Upper lobe of left lung (tissue), 6 donors: ENCODE measurements around the gene OR10A4. TPM values are rescaled to one million over a fixed set of nuclear protein-coding genes. Genes with fewer than 3 reads are reported as not detected.

Experiments used
- ATAC-seq, 2 donors: fragments of 200-7000 bp; cut with Tn5 transposase; one replicate each; pipeline ENCODE4 v1.9.1; 2022; ENCODE audit warnings: mild to moderate bottlenecking in 2 of 2, moderate library complexity in 2 of 2; ENCODE audit not compliant: low FRiP score in 2 of 2
- DNase-seq, 2 donors: peaks; one replicate each; pipeline ENCODE4 v3.0.0-alpha.2; 2019 to 2020
- H3K27ac ChIP-seq, 4 donors: fragments of 200-600 bp; sonication (generic); one replicate each; pipeline ENCODE4 v1.5.1; 2016 to 2019
- H3K27me3 ChIP-seq, 4 donors: fragments of 200-600 bp; sonication (generic); one replicate each; pipeline ENCODE4 v1.5.1; 2017 to 2019
- H3K36me3 ChIP-seq, 4 donors: fragments of 200-600 bp; sonication (generic); one replicate each; pipeline ENCODE4 v1.5.1; 2016 to 2019
- H3K4me1 ChIP-seq, 4 donors: fragments of 200-600 bp; sonication (generic); one replicate each; pipeline ENCODE4 v1.5.1; 2018 to 2019
- H3K4me3 ChIP-seq, 4 donors: fragments of 200-600 bp; sonication (generic); one replicate each; pipeline ENCODE4 v1.5.1; 2017 to 2019; ENCODE audit warnings: mild to moderate bottlenecking in 2 of 4, moderate library complexity in 1 of 4
- H3K9me3 ChIP-seq, 4 donors: fragments of 200-600 bp; sonication (generic); one replicate each; pipeline ENCODE4 v1.5.1; 2018 to 2019
- CTCF ChIP-seq, 6 experiments: fragments of 450-650 bp in 4 of 6; fragments of 200-600 bp in 2 of 6; sonication (generic) in 2 of 6; IDR thresholded peaks; one replicate each; pipeline ENCODE4 v1.5.1; 2016 to 2019; ENCODE audit warnings: antibody characterized with exemption in 6 of 6
- EP300 ChIP-seq, 4 donors: sonication (generic); formaldehyde crosslinking; IDR thresholded peaks; one replicate each; pipeline ENCODE4 v1.5.1; 2017; ENCODE audit warnings: antibody characterized with exemption in 4 of 4, control low read depth in 2 of 4
- POLR2AphosphoS5 ChIP-seq, 2 donors: sonication (generic); formaldehyde crosslinking; IDR thresholded peaks; one replicate each; pipeline ENCODE4 v1.5.1; 2017; ENCODE audit warnings: antibody characterized with exemption in 2 of 2
- WGBS, 2 donors: methylation state at CpG; one replicate each; pipeline ENCODE4 v1.1.5; 2017 to 2018; 5-methylcytosine and 5-hydroxymethylcytosine counted together
- total RNA-seq, 6 donors: library from RNA; depleted of rRNA in 4 of 6; stranded (reverse); fragments of >200 nt in 4 of 6; gene quantifications; one replicate each; pipeline versions ENCODE4 v1.1.0 to v1.2.1, GENCODE V29; 2016 to 2021
- donor health status: DM: no; HTN: no; CAD: no; lungs with moderate emphysema.
- donor health status: DM: no; HTN: yes; CAD: no; lungs with severe emphysema.

Gene OR10A4
- total RNA-seq, 6 donors from 2014 or later = not detected

GRCh38 chr11:6927030-6927617, 50.7 kb downstream of the OR10A4 start:
- Histone ChIP-seq H3K4me1 (peaks cover 3 to 16% (median 12%) of the 10 kb centered on the region in 4 donors), H3K27ac (peak overlapping the region in 1 of 4 donors; percentile 64), H3K9me3 (no peaks in the 10 kb centered on the region), H3K27me3 (no peaks in the 10 kb centered on the region), H3K36me3 (no peaks in the 10 kb centered on the region), H3K4me3 (peak overlapping the region; percentile 12 to 61 (median 60))
- ATAC-seq (peak in 1 of 2 donors; percentile 19), DNase-seq (no peak)
- WGBS, 2 donors = 18 to 22% methylated on average over 11 of the region's 11 CpGs
- TF ChIP-seq POLR2AphosphoS5 (IDR thresholded peaks at IDR 0.05) (no peak), CTCF (IDR thresholded peaks at IDR 0.05) (no peak), EP300 (IDR thresholded peaks at IDR 0.05) (no peak)

Other genes starting within 250 kb of the OR10A4 start
- 10 to 100 TPM in 4 of 6 donors, 1 to 10 TPM in 2; 9.2 to 32.2 (median 12.8) TPM for gene DCHS1, start 220.8 kb upstream of the OR10A4 start, total RNA-seq
- gene MRPL17, start 193.3 kb upstream of the OR10A4 start, total RNA-seq = 10 to 100 TPM; 12.6 to 49.2 (median 22.8) TPM
- gene OR2AG2, start 104.6 kb upstream of the OR10A4 start, total RNA-seq = under 1 TPM in 3 of 6 donors, not detected in 3; 0.13 to 0.59 (median 0.15) TPM
- not detected for gene OR2AG1, start 93.6 kb upstream of the OR10A4 start, total RNA-seq
- 1 to 10 TPM in 1 of 6 donors, under 1 TPM in 4, not detected in 1; 0.06 to 1.0 (median 0.15) TPM for gene OR6A2, start 76.9 kb upstream of the OR10A4 start, total RNA-seq
- gene OR10A5, start 30.9 kb upstream of the OR10A4 start, total RNA-seq = not detected
- gene OR10A2, start 13.6 kb upstream of the OR10A4 start, total RNA-seq = not detected
- 1 to 10 TPM in 2 of 6 donors, under 1 TPM in 1, not detected in 3; 0.46 to 4.2 (median 1.5) TPM for gene OR2D2, start 15.9 kb downstream of the OR10A4 start, total RNA-seq
- gene OR2D3, start 44.4 kb downstream of the OR10A4 start, total RNA-seq = not detected
- 1 to 10 TPM in 4 of 6 donors, under 1 TPM in 2; 0.55 to 4.0 (median 2.2) TPM for gene ZNF215, start 49.8 kb downstream of the OR10A4 start, total RNA-seq
- 1 to 10 TPM in 5 of 6 donors, under 1 TPM in 1; 0.33 to 9.0 (median 2.5) TPM for gene ZNF214, start 143.7 kb downstream of the OR10A4 start, total RNA-seq
- 1 to 10 TPM in 1 of 6 donors, under 1 TPM in 3, not detected in 2; 0.11 to 1.0 (median 0.22) TPM for gene NLRP14, start 143.9 kb downstream of the OR10A4 start, total RNA-seq
- under 1 TPM in 1 of 6 donors, not detected in 5; 0.33 TPM for gene RBMXL2, start 212.4 kb downstream of the OR10A4 start, total RNA-seq